Left lung (tissue), 10 donors: Measurements from ENCODE around the gene EFNA2. TPM values are rescaled to one million over a fixed set of nuclear protein-coding genes. Genes with fewer than 3 reads are reported as not detected.

Source experiments
- ATAC-seq: fragments of 200-7000 bp; cut with Tn5 transposase; one replicate; pipeline ENCODE4 v1.9.1; 2020; ENCODE audit warnings: moderate library complexity
- DNase-seq, 4 donors: peaks; one replicate each; pipeline ENCODE4 v3.0.0-alpha.2; 2013 to 2020
- H3K27ac ChIP-seq, 2 donors: fragments of 200-600 bp; sonication (generic) in 1 of 2; one replicate each; pipeline versions ENCODE4 v1.5.0 to v1.8.0; 2020 to 2021
- H3K27me3 ChIP-seq, 2 donors: fragments of 200-600 bp; sonication (generic) in 1 of 2; one replicate each; pipeline versions ENCODE4 v1.5.0 to v1.8.0; 2020 to 2021
- H3K36me3 ChIP-seq, 2 donors: fragments of 200-600 bp; sonication (generic) in 1 of 2; one replicate each; pipeline versions ENCODE4 v1.5.0 to v1.8.0; 2020 to 2021
- H3K4me1 ChIP-seq, 2 donors: fragments of 200-600 bp; one replicate each; pipeline ENCODE4 v1.8.0; 2021
- H3K4me3 ChIP-seq, 2 donors: fragments of 200-600 bp; sonication (generic) in 1 of 2; one replicate each; pipeline versions ENCODE4 v1.5.0 to v1.8.0; 2020 to 2021; ENCODE audit warnings: mild to moderate bottlenecking in 1 of 2
- H3K9me3 ChIP-seq, 2 donors: fragments of 200-600 bp; sonication (generic) in 1 of 2; one replicate each; pipeline versions ENCODE4 v1.5.0 to v1.8.0; 2020 to 2021
- CTCF ChIP-seq, 2 donors: fragments of 200-600 bp; sonication (generic) in 1 of 2; IDR thresholded peaks; one replicate each; pipeline versions ENCODE4 v1.5.0 to v1.8.0; 2021; ENCODE audit warnings: antibody characterized with exemption in 2 of 2
- intact Hi-C, 2 donors: fragments of 100-400 bp; cut with DNase I; formaldehyde crosslinking; loops; one replicate each; pipeline versions ENCODE4 v1.11.2 to v1.14.2; 2022
- polyA plus RNA-seq, 6 donors: library from polyadenylated mRNA; unstranded; fragments of 120-200 nt; gene quantifications; one replicate each; pipeline ENCODE4 v1.2.1, GENCODE V29; 2013; ENCODE audit not compliant: insufficient read length in 6 of 6
- total RNA-seq, 2 donors: library from RNA; stranded (reverse); fragmentation: NEBNext Ultra II Directional; extraction: Animal tissue kit (Norgen Biotek cat#: 25700); gene quantifications; one replicate each; pipeline ENCODE4 v1.2.1, GENCODE V29; 2021
- donor health status: DM: no; HTN: yes; CAD: no.
- donor health status: DM: no; HTN: no; CAD: no.

The EFNA2 gene
- total and polyA plus RNA-seq, 8 donors: 0.48 to 2.0 (median 0.79) TPM; not detected in 1

- Histone ChIP-seq H3K4me3 (no peak overlapping the region), H3K27me3 (peaks cover 11 to 31% of the 10 kb centered on the region in 2 donors), H3K9me3 (no peaks in the 10 kb centered on the region), H3K36me3 (peaks cover 0 to 28% of the 10 kb centered on the region in 2 donors), H3K27ac (no peak overlapping the region), H3K4me1 (peaks cover 0 to 21% of the 10 kb centered on the region in 2 donors)
- no peak for TF ChIP-seq CTCF (IDR thresholded peaks at IDR 0.05)
- no peak for DNase-seq
- intact Hi-C loops: no loop called here
- ATAC-seq: no peak
Measured at GRCh38 chr19:1280636-1281568, 4.8 kb upstream of the EFNA2 start.

GRCh38 chr19:1281569-1282287, 3.9 kb upstream of the EFNA2 start:
- TF ChIP-seq CTCF (IDR thresholded peaks at IDR 0.05): no peak
- intact Hi-C loops: no loop called here
- Histone ChIP-seq H3K27me3 (peaks cover 16 to 39% of the 10 kb centered on the region in 2 donors), H3K36me3 (peaks cover 0 to 28% of the 10 kb centered on the region in 2 donors), H3K4me1 (peaks cover 0 to 13% of the 10 kb centered on the region in 2 donors), H3K4me3 (no peak overlapping the region), H3K27ac (no peak overlapping the region), H3K9me3 (no peaks in the 10 kb centered on the region)
- DNase-seq (no peak), ATAC-seq (no peak)

- Histone ChIP-seq H3K36me3 (peaks cover 0 to 20% of the 10 kb centered on the region in 2 donors), H3K27ac (no peak overlapping the region), H3K9me3 (no peaks in the 10 kb centered on the region), H3K27me3 (peaks cover 26 to 48% of the 10 kb centered on the region in 2 donors), H3K4me1 (peaks cover 0 to 8% of the 10 kb centered on the region in 2 donors), H3K4me3 (no peak overlapping the region)
- intact Hi-C loops: no loop called here
- ATAC-seq: no peak
- TF ChIP-seq CTCF (IDR thresholded peaks at IDR 0.05): no peak
- DNase-seq: no peak
Measured at GRCh38 chr19:1282588-1283206, 3.0 kb upstream of the EFNA2 start.

- no peak overlapping the region for H3K27ac ChIP-seq
- ATAC-seq: no peak
Measured at GRCh38 chr19:1283207-1283916, 2.3 kb upstream of the EFNA2 start.

More at GRCh38 chr19:1283207-1283916, 2.3 kb upstream of the EFNA2 start:
- Histone ChIP-seq H3K9me3 (no peaks in the 10 kb centered on the region), H3K4me3 (no peak overlapping the region), H3K36me3 (peaks cover 0 to 13% of the 10 kb centered on the region in 2 donors), H3K27me3 (peaks cover 32 to 55% of the 10 kb centered on the region in 2 donors), H3K4me1 (peaks cover 0 to 8% of the 10 kb centered on the region in 2 donors)
- intact Hi-C loops: no loop called here
- no peak for TF ChIP-seq CTCF (IDR thresholded peaks at IDR 0.05)
- DNase-seq: no peak
